GM21360 (cell line): ENCODE data around the gene NLE1.
"Not testable (repeated sequence)": the region's sequence is repeated elsewhere in the genome, so short reads cannot be mapped to it uniquely, and the experiment has no call there.

Source experiments
- ATAC-seq: cut with Tn5 transposase; IDR thresholded peaks from one replicate; pipeline ENCODE4 v1.9.1; 2021; ENCODE audit warnings: mild to moderate bottlenecking, moderate library complexity; ENCODE audit not compliant: unreplicated experiment

The NLE1 gene

GRCh38 chr17:35141681-35142466, at the start of gene NLE1:
TSS of gene NLE1 (minus strand) at chr17:35142303. CDS start at chr17:35142275, 28 bp downstream.
- peak; percentile 88 for ATAC-seq

- ATAC-seq, result no peak
Observed at GRCh38 chr17:35191001-35191695, 49.0 kb upstream of the NLE1 start.

- ATAC-seq, result no peak
Observed at GRCh38 chr17:35189291-35189690, 47.2 kb upstream of the NLE1 start.

GRCh38 chr17:35188111-35188510, 46.0 kb upstream of the NLE1 start:
- ATAC-seq, result no peak

- no peak for ATAC-seq
Observed at GRCh38 chr17:35187481-35187880, 45.4 kb upstream of the NLE1 start.

GRCh38 chr17:35185849-35186248, 43.7 kb upstream of the NLE1 start:
- ATAC-seq, result no peak

GRCh38 chr17:35184274-35184673, 42.2 kb upstream of the NLE1 start:
- ATAC-seq, result no peak

- ATAC-seq, result no peak
Observed at GRCh38 chr17:35183332-35183731, 41.2 kb upstream of the NLE1 start.

GRCh38 chr17:35179379-35179778, 37.3 kb upstream of the NLE1 start:
- ATAC-seq, result not testable (repeated sequence)

GRCh38 chr17:35176897-35177296, 34.8 kb upstream of the NLE1 start:
- ATAC-seq, result no peak

GRCh38 chr17:35175638-35176415, 33.7 kb upstream of the NLE1 start:
- no peak for ATAC-seq

GRCh38 chr17:35174835-35175334, 32.8 kb upstream of the NLE1 start:
- no peak for ATAC-seq

GRCh38 chr17:35172321-35172720, 30.2 kb upstream of the NLE1 start:
- not testable (repeated sequence) for ATAC-seq

GRCh38 chr17:35171834-35172233, 29.7 kb upstream of the NLE1 start:
- no peak for ATAC-seq

GRCh38 chr17:35170968-35171771, 29.1 kb upstream of the NLE1 start:
- no peak for ATAC-seq

GRCh38 chr17:35169835-35170363, 27.8 kb upstream of the NLE1 start:
- ATAC-seq, result no peak

GRCh38 chr17:35167666-35168065, 25.6 kb upstream of the NLE1 start:
- ATAC-seq, result no peak

- no peak for ATAC-seq
Observed at GRCh38 chr17:35167046-35167445, 24.9 kb upstream of the NLE1 start.

GRCh38 chr17:35166526-35166925, 24.4 kb upstream of the NLE1 start:
- ATAC-seq, result no peak

GRCh38 chr17:35164716-35165115, 22.6 kb upstream of the NLE1 start:
- ATAC-seq, result no peak
